ENCODE results near the gene CAAP1. TPM values are rescaled to one million over a fixed set of nuclear protein-coding genes. Genes with fewer than 3 reads are reported as not detected.

CAAP1 gene
- total RNA-seq (2016; rRNA removed; fragmentation: Illumina TruSeq; extraction: Trizol) (34.8 and 40.2 TPM in 2 replicates), polyA plus RNA-seq (2011; rRNA removed) (10.5 and 10.9 TPM in 2 replicates), polyA minus RNA-seq (2011; rRNA and poly(A)+ RNA removed; ENCODE audit: low replicate concordance) (5.7 and 8.0 TPM in 2 replicates), Bru-seq, nascent RNA (percentile 87 among the genes with signal in this experiment), BruChase-seq, experiment 1, labeled RNA remaining after a 6-hour chase (percentile 72 among the genes with signal in this experiment), BruChase-seq, experiment 2, labeled RNA remaining after a 2-hour chase (percentile 79 among the genes with signal in this experiment)
- 9.9 and 10.3 TPM in 2 replicates for total RNA-seq (2016; cell fraction: cytosol; rRNA removed; fragmentation: Illumina TruSeq; extraction: Trizol; ENCODE audit: low read depth)
- 35.5 and 35.8 TPM in 2 replicates for total RNA-seq (2016; cell fraction: insoluble cytoplasmic fraction; rRNA removed; fragmentation: Illumina TruSeq; extraction: Trizol)
- total RNA-seq (2016; cell fraction: membrane; rRNA removed; fragmentation: Illumina TruSeq; extraction: Trizol) = 11.9 and 14.0 TPM in 2 replicates
- total RNA-seq (2016; cell fraction: nucleus; rRNA removed; fragmentation: Illumina TruSeq; extraction: Trizol) = 21.5 and 24.0 TPM in 2 replicates
- 10.1 and 10.9 TPM in 2 replicates for polyA plus RNA-seq (2011; cell fraction: cytosol; rRNA removed)
- polyA plus RNA-seq (2011; cell fraction: nucleus; rRNA removed) = 11.4 and 12.3 TPM in 2 replicates
- polyA plus RNA-seq (2012) = 13.0 and 15.7 TPM in 2 replicates
- 1.9 and 2.2 TPM in 2 replicates for polyA plus RNA-seq (2016; cell fraction: cytosol; fragmentation: Illumina TruSeq; extraction: Trizol; ENCODE audit: low read depth)
- polyA plus RNA-seq (2016; cell fraction: insoluble cytoplasmic fraction; fragmentation: Illumina TruSeq; extraction: Trizol; ENCODE audit: low read depth) = 33.8 and 34.9 TPM in 2 replicates
- 7.2 and 7.7 TPM in 2 replicates for polyA plus RNA-seq (2016; cell fraction: membrane; fragmentation: Illumina TruSeq; extraction: Trizol; ENCODE audit: low read depth)
- 28.1 and 30.6 TPM in 2 replicates for polyA plus RNA-seq (2016; cell fraction: nucleus; fragmentation: Illumina TruSeq; extraction: Trizol; ENCODE audit: insufficient read depth, low read depth)
- 13.4 and 14.7 TPM in 2 replicates for polyA minus RNA-seq (2011; cell fraction: cytosol; rRNA and poly(A)+ RNA removed)
- polyA minus RNA-seq (2011; cell fraction: nucleus; rRNA and poly(A)+ RNA removed) = 22.5 and 26.7 TPM in 2 replicates
- long read RNA-seq, experiment 1, transcript CAAP1-201 (6 exons, 2,791 nt) = major isoform, 26 of 47 reads
- long read RNA-seq, experiment 1, partial matches to known transcripts = 14 of 47 reads
- long read RNA-seq, experiment 1, other reads (novel, unspliced or antisense) = 3 of 47 reads
- long read RNA-seq, experiment 2, partial matches to known transcripts = 0 of 27 reads
- long read RNA-seq, experiment 2, other reads (novel, unspliced or antisense) = 23 of 27 reads

GRCh38 chr9:26892251-26893029, at the start of gene CAAP1:
Gene CAAP1 (minus strand): TSS chr9:26892802. CDS start chr9:26892715, 87 bp downstream.
- H4K20me1 ChIP-seq (ENCODE audit: insufficient read depth, low read length) = peaks cover 5% of the 10 kb centered on the region; the same call in 1 of the 2 replicates
- H2AFZ ChIP-seq (ENCODE audit: low read length) = peak within 1 kb of the TSS; percentile 74
- CTCF ChIA-PET (ENCODE audit: low intra/inter-chr PET ratio, low total read pairs) = no interaction called here
- H3K9ac ChIP-seq (ENCODE audit: insufficient read depth, low read depth, low read length) = peak within 1 kb of the TSS; percentile 99
- peaks cover 43% of the 10 kb centered on the region for H3K79me2 ChIP-seq (ENCODE audit: insufficient read depth, low read length)
- POLR2A ChIA-PET = interaction anchor here (0.5 to 2.9 kb wide), 7 partner anchors 9 to 675 kb away, joined by 3 to 24 read pairs (median 5); partner anchors contain the start of genes IFT74 and PLAA
- H3K9me3 ChIP-seq (ENCODE audit: low read length) = peaks cover 10% of the 10 kb centered on the region
- DNase-seq (ENCODE audit: low spot score) (peak; percentile 89), ATAC-seq (peak; percentile 96), FAIRE-seq (peak; percentile 60)
- H3K36me3 ChIP-seq (replicated peaks in 1 of 2; ENCODE audit: control insufficient read depth in 1 of 2, insufficient read depth in 2 of 2, low read length in 2 of 2) = no peaks in the 10 kb centered on the region
- H3K4me1 ChIP-seq (ENCODE audit: insufficient read depth, low read length) = peaks cover 24% of the 10 kb centered on the region
- peak within 1 kb of the TSS; percentile 92 for H3K4me2 ChIP-seq (ENCODE audit: low read depth, low read length)
- no peaks in the 10 kb centered on the region; a peak in 1 of 5 replicates for H3K27me3 ChIP-seq (ENCODE audit: control insufficient read depth in 1 of 2, insufficient read depth in 2 of 2, low read length in 2 of 2)
- WGBS (ENCODE audit: low lambda C conversion rate) = 1% methylated on average over 19 of the region's 70 CpGs
- peak within 1 kb of the TSS; percentile 100 for H3K27ac ChIP-seq (ENCODE audit: extremely low read length, insufficient read depth, low read length)
- H3K4me3 ChIP-seq (replicated peaks in 1 of 3; ENCODE audit: insufficient read depth in 1 of 3, low read depth in 2 of 3, low read length in 3 of 3) = peak within 1 kb of the TSS; percentile 95 to 100 (median 100)
- in situ Hi-C loops (cut with HindIII; ENCODE audit: extremely low pct_ligation_motif_present, low pct_unique_long_range_greater_than_20kb) = no loop called here
- BruUV-seq (replicated peaks) = no TSS peak
- intact Hi-C loops (cut with micrococcal nuclease; ENCODE audit: unreplicated experiment) = loop anchor here (1.0 to 5.0 kb wide), 3 partner anchors 55 to 385 kb away; partner anchors contain the start of gene PLAA
- peak; percentile 63; the same call in 1 of the 2 replicates for TF ChIP-seq NFIC (IDR thresholded peaks at IDR 0.05; ENCODE audit: low read length)
- TF ChIP-seq PRDM15 (CRISPR knock-in tag; IDR thresholded peaks at IDR 0.05) = 0 out of 2 replicates have a peak, but pooled peaks have one; percentile 32
- no peak for TF ChIP-seq IKZF4 (CRISPR knock-in tag; IDR thresholded peaks at IDR 0.05; ENCODE audit: borderline replicate concordance, low read depth, not compliant biosample characterization)
- TF ChIP-seq TRIM22 (IDR thresholded peaks at IDR 0.05) = no peak
- peak; percentile 41; the same call in 1 of the 2 replicates for TF ChIP-seq ZNF280B (CRISPR knock-in tag; IDR thresholded peaks at IDR 0.05; ENCODE audit: borderline replicate concordance)
